Gastrocnemius medialis (tissue), 4 donors: ENCODE data around the gene NBEA.

Source experiments
- POLR2A ChIP-seq, 2 donors: fragments of 450-650 bp; IDR thresholded peaks; one replicate each; pipeline ENCODE4 v1.6.1; 2017; ENCODE audit warnings: antibody characterized with exemption in 2 of 2, mild to moderate bottlenecking in 2 of 2, moderate library complexity in 2 of 2
- TF ChIP-seq, protein P1 (sequence below), 5 experiments: fragments of 450-650 bp in 3 of 5; fragments of 200-600 bp in 2 of 5; sonication (generic) in 2 of 5; IDR thresholded peaks in 4 of 5; conservative IDR thresholded peaks in 1 of 5; 1 replicate in 4 of 5; 2 replicates in 1 of 5; pipeline ENCODE4 v1.5.1; 2016 to 2019; ENCODE audit warnings: antibody characterized with exemption in 5 of 5, mild to moderate bottlenecking in 3 of 5, moderate library complexity in 3 of 5

DNA sequence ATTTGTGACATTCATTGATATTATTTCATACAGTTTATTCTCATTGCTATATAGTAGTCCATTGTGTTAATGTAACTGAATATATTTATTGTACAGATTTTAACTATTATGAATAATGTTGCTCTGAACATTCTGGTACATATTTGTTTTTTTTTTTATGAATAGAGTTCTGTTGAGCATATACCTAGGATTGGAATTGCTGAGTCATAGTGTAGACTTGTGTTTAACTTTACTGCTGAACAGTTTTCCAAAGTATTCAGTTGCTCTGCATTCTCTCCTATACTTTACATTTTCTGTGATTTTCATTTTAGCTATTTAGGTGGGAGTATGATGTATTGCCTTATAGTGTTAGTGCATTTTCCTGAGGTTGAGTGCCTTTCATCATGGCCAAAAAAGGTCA, 436.9 kb downstream of the NBEA start:
- TF ChIP-seq, protein P1, sequence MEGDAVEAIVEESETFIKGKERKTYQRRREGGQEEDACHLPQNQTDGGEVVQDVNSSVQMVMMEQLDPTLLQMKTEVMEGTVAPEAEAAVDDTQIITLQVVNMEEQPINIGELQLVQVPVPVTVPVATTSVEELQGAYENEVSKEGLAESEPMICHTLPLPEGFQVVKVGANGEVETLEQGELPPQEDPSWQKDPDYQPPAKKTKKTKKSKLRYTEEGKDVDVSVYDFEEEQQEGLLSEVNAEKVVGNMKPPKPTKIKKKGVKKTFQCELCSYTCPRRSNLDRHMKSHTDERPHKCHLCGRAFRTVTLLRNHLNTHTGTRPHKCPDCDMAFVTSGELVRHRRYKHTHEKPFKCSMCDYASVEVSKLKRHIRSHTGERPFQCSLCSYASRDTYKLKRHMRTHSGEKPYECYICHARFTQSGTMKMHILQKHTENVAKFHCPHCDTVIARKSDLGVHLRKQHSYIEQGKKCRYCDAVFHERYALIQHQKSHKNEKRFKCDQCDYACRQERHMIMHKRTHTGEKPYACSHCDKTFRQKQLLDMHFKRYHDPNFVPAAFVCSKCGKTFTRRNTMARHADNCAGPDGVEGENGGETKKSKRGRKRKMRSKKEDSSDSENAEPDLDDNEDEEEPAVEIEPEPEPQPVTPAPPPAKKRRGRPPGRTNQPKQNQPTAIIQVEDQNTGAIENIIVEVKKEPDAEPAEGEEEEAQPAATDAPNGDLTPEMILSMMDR (IDR thresholded peaks at IDR 0.05 in 4 of 5, conservative IDR thresholded peaks at IDR 0.05 in 1 of 5), result no peak
- TF ChIP-seq POLR2A (IDR thresholded peaks at IDR 0.05), result no peak
